Natural killer cell (primary cell): ENCODE data around the gene CHMP4A. TPM values are rescaled to one million over a fixed set of nuclear protein-coding genes. Genes with fewer than 3 reads are reported as not detected.
"Not testable (repeated sequence)": the region's sequence is repeated elsewhere in the genome, so short reads cannot be mapped to it uniquely, and the experiment has no call there.

ENCODE experiments used
- ATAC-seq, 3 donors: fragments of 150-1000 bp in 2 of 3; fragments of 200-7000 bp in 1 of 3; cut with Tn5 transposase; 1 replicate in 1 of 3; 2 replicates in 2 of 3; pipeline ENCODE4 v1.10.0; 2021; ENCODE audit warnings: mild to moderate bottlenecking in 2 of 3, moderate library complexity in 2 of 3
- DNase-seq, 2 donors: peaks; one replicate each; pipeline versions ENCODE4 v3.0.0 to v3.0.0-alpha.2; 2013 to 2021; ENCODE audit warnings: mixed read lengths in 1 of 2
- H3K27ac ChIP-seq: one replicate; pipeline ENCODE4 v1.5.1; 2013; ENCODE audit warnings: mild to moderate bottlenecking, low read length
- H3K27me3 ChIP-seq: one replicate; pipeline ENCODE4 v1.6.1; 2013; ENCODE audit warnings: low read length; ENCODE audit not compliant: control insufficient read depth, insufficient read depth
- H3K36me3 ChIP-seq: one replicate; pipeline ENCODE4 v1.6.1; 2013; ENCODE audit warnings: low read length; ENCODE audit not compliant: control insufficient read depth, insufficient read depth
- H3K4me1 ChIP-seq: one replicate; pipeline ENCODE4 v1.6.1; 2013; ENCODE audit warnings: low read length; ENCODE audit not compliant: control insufficient read depth, insufficient read depth
- H3K4me3 ChIP-seq: one replicate; pipeline ENCODE4 v1.5.1; 2013; ENCODE audit warnings: low read length
- H3K9me3 ChIP-seq: one replicate; pipeline ENCODE4 v1.6.1; 2013; ENCODE audit warnings: low read length; ENCODE audit not compliant: control insufficient read depth, insufficient read depth
- H3K27ac Mint-ChIP-seq, 2 donors: one replicate each; pipeline ENCODE4 v1.8.0; 2022; ENCODE audit warnings: mild to moderate bottlenecking in 2 of 2, mixed read lengths in 2 of 2, moderate library complexity in 1 of 2
- H3K27me3 Mint-ChIP-seq, 2 donors: one replicate each; pipeline ENCODE4 v1.8.0; 2022; ENCODE audit warnings: low read depth in 2 of 2, mixed read lengths in 2 of 2
- H3K36me3 Mint-ChIP-seq: one replicate; pipeline ENCODE4 v1.8.0; 2022; ENCODE audit warnings: mixed read lengths
- H3K4me1 Mint-ChIP-seq, 2 donors: one replicate each; pipeline ENCODE4 v1.8.0; 2022; ENCODE audit warnings: mixed read lengths in 2 of 2
- H3K4me3 Mint-ChIP-seq: one replicate; pipeline ENCODE4 v1.8.0; 2022; ENCODE audit warnings: mild to moderate bottlenecking, moderate library complexity, mixed read lengths
- H3K9me3 Mint-ChIP-seq, 2 donors: one replicate each; pipeline ENCODE4 v1.8.0; 2022; ENCODE audit warnings: mixed read lengths in 2 of 2
- CTCF ChIP-seq: fragments of 200-600 bp; IDR thresholded peaks from one replicate; pipeline ENCODE4 v1.8.0; 2022; ENCODE audit warnings: antibody characterized with exemption
- WGBS: methylation state at CpG from one replicate; pipeline ENCODE4 v1.1.7; 2013; ENCODE audit warnings: missing lambda C conversion rate; ENCODE audit not compliant: insufficient coverage; 5-methylcytosine and 5-hydroxymethylcytosine counted together
- intact Hi-C: fragments of 100-400 bp; cut with micrococcal nuclease; formaldehyde crosslinking; loops from one replicate; pipeline ENCODE4 v1.14.2; 2022
- total RNA-seq, 4 donors: library from RNA; stranded (reverse); fragments of 120-200 nt in 1 of 4; gene quantifications; one replicate each; pipeline versions ENCODE4 v1.2.3 to v1.2.4, GENCODE V29; 2013 to 2022

The CHMP4A gene
- total RNA-seq, 3 donors from 2014 or later (not counting 1 experiment from before 2014, with no cell fraction given) = 105 to 118 (median 115) TPM

GRCh38 chr14:24226473-24226872 lies 13.2 kb upstream of the CHMP4A start:
- no peak overlapping the region for H3K4me3 ChIP-seq
- no peaks in the 10 kb centered on the region for H3K27me3 Mint-ChIP-seq
- H3K27ac ChIP-seq = no peak overlapping the region
- ATAC-seq (no peak), DNase-seq (no peak)
- peaks cover 7% of the 10 kb centered on the region for H3K36me3 ChIP-seq
- WGBS = 83% methylated on average over 1 of the region's 1 CpG
- H3K4me1 Mint-ChIP-seq = peaks cover 10 to 15% of the 10 kb centered on the region in 2 donors
- no peaks in the 10 kb centered on the region for H3K27me3 ChIP-seq
- no peak overlapping the region for H3K4me3 Mint-ChIP-seq
- H3K27ac Mint-ChIP-seq = peak overlapping the region in 1 of 2 donors; percentile 32
- H3K9me3 ChIP-seq = no peaks in the 10 kb centered on the region
- no peaks in the 10 kb centered on the region for H3K9me3 Mint-ChIP-seq
- H3K4me1 ChIP-seq = peaks cover 8% of the 10 kb centered on the region
- TF ChIP-seq CTCF = no peak
- intact Hi-C loops = no loop called here
- H3K36me3 Mint-ChIP-seq = no peaks in the 10 kb centered on the region

GRCh38 chr14:24224618-24225071 lies 11.4 kb upstream of the CHMP4A start:
- peaks cover 7% of the 10 kb centered on the region for H3K36me3 ChIP-seq
- Mint-ChIP-seq H3K4me1 (peaks cover 9 to 10% of the 10 kb centered on the region in 2 donors), H3K27me3 (no peaks in the 10 kb centered on the region), H3K36me3 (no peaks in the 10 kb centered on the region), H3K4me3 (no peak overlapping the region), H3K9me3 (no peaks in the 10 kb centered on the region), H3K27ac (peak overlapping the region; percentile 48 to 50)
- DNase-seq (no peak), ATAC-seq (no peak)
- no peak overlapping the region for H3K4me3 ChIP-seq
- no peaks in the 10 kb centered on the region for H3K9me3 ChIP-seq
- TF ChIP-seq CTCF = no peak
- H3K4me1 ChIP-seq = no peaks in the 10 kb centered on the region
- 96% methylated on average over 7 of the region's 7 CpGs for WGBS
- intact Hi-C loops = no loop called here
- H3K27ac ChIP-seq = no peak overlapping the region
- H3K27me3 ChIP-seq = no peaks in the 10 kb centered on the region

GRCh38 chr14:24222987-24223386 lies 9.7 kb upstream of the CHMP4A start:
- H3K27ac ChIP-seq, H3K36me3 ChIP-seq, H3K9me3 Mint-ChIP-seq, H3K4me1 ChIP-seq, DNase-seq, H3K27me3 Mint-ChIP-seq, H3K27me3 ChIP-seq, H3K4me3 Mint-ChIP-seq, H3K9me3 ChIP-seq, H3K4me1 Mint-ChIP-seq, intact Hi-C loops, H3K4me3 ChIP-seq, ATAC-seq, H3K36me3 Mint-ChIP-seq, H3K27ac Mint-ChIP-seq: not testable (repeated sequence)
- WGBS = 98% methylated on average over 4 of the region's 4 CpGs

- Mint-ChIP-seq H3K27ac (no peak overlapping the region), H3K27me3 (no peaks in the 10 kb centered on the region), H3K4me3 (no peak overlapping the region), H3K9me3 (no peaks in the 10 kb centered on the region), H3K36me3 (no peaks in the 10 kb centered on the region), H3K4me1 (peaks cover 19 to 21% of the 10 kb centered on the region in 2 donors)
- ATAC-seq = no peak
- Histone ChIP-seq H3K27me3 (no peaks in the 10 kb centered on the region), H3K9me3 (no peaks in the 10 kb centered on the region), H3K27ac (no peak overlapping the region), H3K4me3 (no peak overlapping the region), H3K4me1 (peaks cover 16% of the 10 kb centered on the region), H3K36me3 (peaks cover 4% of the 10 kb centered on the region)
- WGBS = 100% methylated on average over 1 of the region's 3 CpGs
- no peak for TF ChIP-seq CTCF
- no peak for DNase-seq
- intact Hi-C loops = loop anchor here (5.0 kb wide), 1 partner anchor 93 kb away; the partner anchor contains the start of genes LTB4R and LTB4R2
Measured at GRCh38 chr14:24219521-24219920, 6.2 kb upstream of the CHMP4A start.
